IMR-90 (cell line): ENCODE measurements around the gene SEC16B. TPM values are rescaled to one million over a fixed set of nuclear protein-coding genes. Genes with fewer than 3 reads are reported as not detected.

Source experiments
- ATAC-seq: fragments of 200-7000 bp; cut with Tn5 transposase; 2 replicates; pipeline ENCODE4 v1.9.1; 2020; ENCODE audit warnings: low read depth, mild to moderate bottlenecking, moderate library complexity
- BruUV-seq: library from RNA; stranded (reverse); fragments of 400-500 nt; replicated peaks from 2 replicates; lab custom pipeline; 2021; lab: Mats Ljungman, UMichigan
- CTCF ChIA-PET: fragments of 300-600 bp; formaldehyde crosslinking; extraction: SDS; loops from one replicate; lab custom pipeline; 2021; ENCODE audit warnings: antibody characterized with exemption; lab: Yijun Ruan, JAX
- POLR2A ChIA-PET: fragments of 300-600 bp; sonication (Branson Sonifier 250); formaldehyde crosslinking; loops from one replicate; lab custom pipeline; 2022; ENCODE audit warnings: antibody characterized with exemption; ENCODE audit not compliant: unreplicated experiment; lab: Charles Lee
- DNase-seq: peaks from one replicate; pipeline ENCODE4 v3.0.0; 2013
- H2AFZ ChIP-seq: replicated peaks from 2 replicates; pipeline ENCODE3; 2013; ENCODE audit warnings: low read length, mild to moderate bottlenecking; ENCODE audit not compliant: poor library complexity
- H2AK5ac ChIP-seq: 2 replicates; pipeline ENCODE4 v1.6.1; 2013; ENCODE audit warnings: low read depth, low read length, inconsistent platforms
- H2AK9ac ChIP-seq: replicated peaks from 2 replicates; pipeline ENCODE3; 2013; ENCODE audit warnings: mild to moderate bottlenecking, low read depth, low read length, moderate library complexity; ENCODE audit not compliant: poor library complexity
- H2BK120ac ChIP-seq: 2 replicates; pipeline ENCODE4 v1.6.1; 2013; ENCODE audit warnings: low read depth, low read length, inconsistent platforms
- H2BK15ac ChIP-seq: 3 replicates; pipeline ENCODE4 v1.6.1; 2013; ENCODE audit warnings: low read depth, low read length, inconsistent platforms
- H2BK20ac ChIP-seq: 2 replicates; pipeline ENCODE4 v1.6.1; 2013; ENCODE audit warnings: low read depth, mild to moderate bottlenecking, inconsistent platforms, low read length, moderate library complexity
- H2BK5ac ChIP-seq: 2 replicates; pipeline ENCODE4 v1.6.1; 2013; ENCODE audit warnings: mild to moderate bottlenecking, low read depth, low read length, inconsistent platforms; ENCODE audit not compliant: poor library complexity, severe bottlenecking
- H3K14ac ChIP-seq: replicated peaks from 2 replicates; pipeline ENCODE4 v1.6.1; 2013; ENCODE audit warnings: low read depth, low read length, inconsistent platforms
- H3K18ac ChIP-seq: 2 replicates; pipeline ENCODE4 v1.6.1; 2013; ENCODE audit warnings: low read depth, low read length, control low read depth
- H3K23ac ChIP-seq: 2 replicates; pipeline ENCODE4 v1.6.1; 2013; ENCODE audit warnings: low read depth, low read length, inconsistent platforms
- H3K27ac ChIP-seq: 2 replicates; pipeline ENCODE4 v1.5.1; 2013; ENCODE audit warnings: mild to moderate bottlenecking, control low read depth, low read length; ENCODE audit not compliant: insufficient read depth
- H3K27me3 ChIP-seq: 2 replicates; pipeline ENCODE4 v1.6.1; 2013; ENCODE audit warnings: low read length; ENCODE audit not compliant: control insufficient read depth, insufficient read depth
- H3K36me3 ChIP-seq: 2 replicates; pipeline ENCODE4 v1.6.1; 2013; ENCODE audit warnings: low read length, mixed read lengths; ENCODE audit not compliant: control insufficient read depth, insufficient read depth
- H3K4ac ChIP-seq: 2 replicates; pipeline ENCODE4 v1.6.1; 2013; ENCODE audit warnings: low read depth, low read length, inconsistent platforms
- H3K4me1 ChIP-seq: 2 replicates; pipeline ENCODE4 v1.6.1; 2013; ENCODE audit warnings: low read length, mixed read lengths; ENCODE audit not compliant: control insufficient read depth, insufficient read depth
- H3K4me2 ChIP-seq: 2 replicates; pipeline ENCODE4 v1.6.1; 2013; ENCODE audit warnings: low read depth, mild to moderate bottlenecking, control low read depth, low read length, moderate library complexity
- H3K4me3 ChIP-seq: 2 replicates; pipeline ENCODE4 v1.5.1; 2013; ENCODE audit warnings: low read depth, mild to moderate bottlenecking, control low read depth, low read length, moderate library complexity; ENCODE audit not compliant: insufficient read depth
- H3K56ac ChIP-seq: 2 replicates; pipeline ENCODE4 v1.6.1; 2013; ENCODE audit warnings: low read length, inconsistent platforms; ENCODE audit not compliant: insufficient read depth; ENCODE audit errors: extremely low read depth
- H3K79me1 ChIP-seq, 2 experiments: 2 replicates each; pipeline ENCODE4 v1.6.1; 2013; ENCODE audit warnings: low read length in 2 of 2, inconsistent platforms in 1 of 2, low read depth in 1 of 2
- H3K9ac ChIP-seq: 2 replicates; pipeline ENCODE4 v1.6.1; 2013; ENCODE audit warnings: low read depth, low read length, control low read depth
- H3K9me1 ChIP-seq: 2 replicates; pipeline ENCODE4 v1.6.1; 2013; ENCODE audit warnings: low read length, inconsistent platforms; ENCODE audit not compliant: insufficient read depth
- H3K9me3 ChIP-seq: 2 replicates; pipeline ENCODE4 v1.6.1; 2013; ENCODE audit warnings: low read length; ENCODE audit not compliant: control insufficient read depth, insufficient read depth
- H4K20me1 ChIP-seq: 2 replicates; pipeline ENCODE4 v1.6.1; 2013; ENCODE audit warnings: low read length, inconsistent platforms; ENCODE audit not compliant: insufficient read depth
- H4K5ac ChIP-seq: 2 replicates; pipeline ENCODE4 v1.6.1; 2013; ENCODE audit warnings: mild to moderate bottlenecking, low read depth, low read length, control low read depth
- H4K8ac ChIP-seq, 2 experiments: 2 replicates each; pipeline ENCODE4 v1.6.1; 2013; ENCODE audit warnings: low read depth in 2 of 2, low read length in 2 of 2, control low read depth in 1 of 2, inconsistent platforms in 1 of 2
- H4K91ac ChIP-seq: 2 replicates; pipeline ENCODE4 v1.6.1; 2013; ENCODE audit warnings: low read depth, low read length, inconsistent platforms; ENCODE audit not compliant: insufficient read depth
- CEBPB ChIP-seq: IDR thresholded peaks from 2 replicates; pipeline ENCODE4 v1.6.1; 2012; ENCODE audit warnings: low read depth, low read length, improper control_type of control experiment
- RCOR1 ChIP-seq: IDR thresholded peaks from 2 replicates; pipeline ENCODE4 v1.6.1; 2012; ENCODE audit warnings: mild to moderate bottlenecking, low read length, improper control_type of control experiment; ENCODE audit not compliant: insufficient replicate concordance
- USF2 ChIP-seq: fragments of 150-350 bp; IDR thresholded peaks from 2 replicates; pipeline ENCODE4 v1.6.1; 2017; ENCODE audit warnings: mild to moderate bottlenecking, antibody characterized with exemption, low read length, low read depth
- WGBS, 2 experiments: methylation state at CpG; one replicate each; pipeline versions ENCODE4 v1.1.5 to v1.1.7; 2013; ENCODE audit warnings: missing lambda C conversion rate in 2 of 2; ENCODE audit not compliant: insufficient read length in 1 of 2; ENCODE audit errors: extremely low coverage in 2 of 2; 5-methylcytosine and 5-hydroxymethylcytosine counted together
- dilution Hi-C: fragments of 300-500 bp; cut with HindIII; formaldehyde crosslinking; loops from one replicate; pipeline ENCODE4 v1.14.3; 2018; ENCODE audit warnings: low sequenced_read_pairs; ENCODE audit not compliant: unreplicated experiment
- in situ Hi-C: fragments of 300-500 bp; cut with MboI; formaldehyde crosslinking; loops from 3 replicates; pipeline ENCODE4 v1.14.3; 2019; ENCODE audit warnings: low sequenced_read_pairs, inconsistent platforms, mixed read lengths
- intact Hi-C: fragments of 100-400 bp; cut with micrococcal nuclease; formaldehyde crosslinking; loops from 2 replicates; pipeline ENCODE4 v1.10.0; 2022
- polyA plus RNA-seq, 3 experiments: library from polyadenylated mRNA; depleted of rRNA; stranded (reverse); fragments of >200 nt; gene quantifications; 2 replicates each; pipeline ENCODE4 v1.2.3, GENCODE V29; 2012; ENCODE audit warnings: low replicate concordance in 1 of 3
- total RNA-seq: library from RNA; depleted of rRNA; stranded (reverse); fragments of >200 nt; gene quantifications from 2 replicates; pipeline ENCODE4 v1.2.3, GENCODE V29; 2012

SEC16B gene
- total and polyA plus RNA-seq, 2 of the 4 experiments (the other 2 are of a cell fraction): 4.3 TPM

- ChIA-PET CTCF (interaction anchor here (0.6 to 0.9 kb wide), 2 partner anchors 14 to 170 kb away, joined by 3 to 6 read pairs; no protein-coding TSS in a partner anchor), POLR2A (interaction anchor here (0.5 kb wide), 1 partner anchor 36 kb away, joined by 3 read pairs; no protein-coding TSS in a partner anchor)
- dilution Hi-C loops (no loop called here), intact Hi-C loops (loop anchor here (1.0 kb wide), 1 partner anchor 10 kb away; no protein-coding TSS in a partner anchor), in situ Hi-C loops (no loop called here)
- Histone ChIP-seq H2BK5ac (no peak overlapping the region), H3K23ac (no peak overlapping the region), H3K79me1 (no peaks in the 10 kb centered on the region), H3K36me3 (no peaks in the 10 kb centered on the region), H3K18ac (no peak overlapping the region), H2BK15ac (no peak overlapping the region), H2AK5ac (no peak overlapping the region), H3K4me1 (peaks cover 2% of the 10 kb centered on the region; the same call in 1 of the 2 replicates), H2BK120ac (no peak overlapping the region), H3K27me3 (no peaks in the 10 kb centered on the region), H3K4me3 (no peak overlapping the region), H3K4ac (no peak overlapping the region), H3K56ac (no peak overlapping the region), H4K8ac (no peak overlapping the region), H3K9ac (no peak overlapping the region), H3K14ac (no peak overlapping the region; the same call in 1 of the 2 replicates), H4K91ac (no peak overlapping the region), H4K5ac (no peak overlapping the region), H3K9me3 (no peaks in the 10 kb centered on the region), H2AFZ (no peak overlapping the region), H3K4me2 (peak overlapping the region; percentile 27; the same call in 1 of the 2 replicates), H3K27ac (no peak overlapping the region), H2BK20ac (no peak overlapping the region), H4K20me1 (no peaks in the 10 kb centered on the region), H3K9me1 (no peaks in the 10 kb centered on the region), H2AK9ac (no peak overlapping the region)
- 40% methylated on average over 1 of the region's 10 CpGs; no CpG with 5 or more reads in 1 of the 2 experiments for WGBS, 2 experiments
- peak; percentile 37 for DNase-seq
- ATAC-seq: no peak
- BruUV-seq: no TSS peak
- TF ChIP-seq RCOR1 (no peak), CEBPB (peak; percentile 82), USF2 (no peak)
Observed at GRCh38 chr1:178010674-178011464, 41.0 kb upstream of the SEC16B start.
